GM23338 (cell line): ENCODE results near the gene PDE4D. TPM values are rescaled to one million over a fixed set of nuclear protein-coding genes. Genes with fewer than 3 reads are reported as not detected.

Experiments
- ATAC-seq: fragments of 200-7000 bp; cut with Tn5 transposase; 3 replicates; pipeline ENCODE4 v1.9.1; 2020
- DNase-seq: peaks from one replicate; pipeline ENCODE4 v3.0.0-alpha.2; 2015; ENCODE audit warnings: low spot score
- H2AFZ ChIP-seq: fragments of 200-600 bp; sonication (generic); 2 replicates; pipeline ENCODE4 v1.8.0; 2016; ENCODE audit warnings: antibody characterized with exemption, mild to moderate bottlenecking, moderate library complexity
- H3F3A ChIP-seq: fragments of 200-600 bp; sonication (generic); replicated peaks from 2 replicates; pipeline ENCODE4 v1.8.0; 2017; ENCODE audit warnings: antibody characterized with exemption, mixed run types, low read depth
- H3K27ac ChIP-seq: fragments of 200-600 bp; sonication (generic); 2 replicates; pipeline ENCODE4 v1.6.1; 2016; ENCODE audit warnings: low read depth
- H3K27me3 ChIP-seq: fragments of 200-600 bp; sonication (generic); 2 replicates; pipeline ENCODE4 v1.8.0; 2016; ENCODE audit warnings: mild to moderate bottlenecking, mixed run types, moderate library complexity; ENCODE audit not compliant: insufficient read depth
- H3K36me3 ChIP-seq: fragments of 200-600 bp; sonication (generic); 2 replicates; pipeline ENCODE4 v1.8.0; 2016; ENCODE audit warnings: mild to moderate bottlenecking; ENCODE audit not compliant: insufficient read depth
- H3K4me1 ChIP-seq: fragments of 200-600 bp; sonication (generic); 2 replicates; pipeline ENCODE4 v1.8.0; 2016; ENCODE audit warnings: mild to moderate bottlenecking, moderate library complexity; ENCODE audit not compliant: insufficient read depth
- H3K4me2 ChIP-seq: fragments of 200-600 bp; sonication (generic); 2 replicates; pipeline ENCODE4 v1.7.1; 2017; ENCODE audit warnings: mixed run types
- H3K4me3 ChIP-seq: fragments of 200-600 bp; sonication (generic); 2 replicates; pipeline ENCODE4 v1.6.1; 2016; ENCODE audit warnings: mixed run types
- H3K79me2 ChIP-seq: fragments of 200-600 bp; sonication (generic); replicated peaks from 2 replicates; pipeline ENCODE4 v1.8.0; 2017; ENCODE audit warnings: mild to moderate bottlenecking; ENCODE audit not compliant: insufficient read depth
- H3K9me2 ChIP-seq: fragments of 200-600 bp; sonication (generic); 2 replicates; pipeline ENCODE4 v1.8.0; 2017; ENCODE audit not compliant: insufficient read depth
- H4K20me1 ChIP-seq: fragments of 200-600 bp; sonication (generic); replicated peaks from 2 replicates; pipeline ENCODE4 v1.8.0; 2017; ENCODE audit warnings: mild to moderate bottlenecking; ENCODE audit not compliant: insufficient read depth
- H3K27ac Mint-ChIP-seq: 2 replicates; pipeline ENCODE4 v1.8.0; 2020; ENCODE audit warnings: inconsistent platforms, mild to moderate bottlenecking, moderate library complexity, mixed read lengths
- H3K27me3 Mint-ChIP-seq: 3 replicates; pipeline ENCODE4 v1.8.0; 2022; ENCODE audit warnings: low read depth, mild to moderate bottlenecking, moderate library complexity, mixed read lengths, inconsistent platforms; ENCODE audit not compliant: insufficient read depth, poor library complexity
- H3K36me3 Mint-ChIP-seq: 3 replicates; pipeline ENCODE4 v1.8.0; 2021; ENCODE audit warnings: low read depth, mild to moderate bottlenecking, inconsistent platforms, moderate library complexity, mixed read lengths
- H3K4me1 Mint-ChIP-seq: 3 replicates; pipeline ENCODE4 v1.8.0; 2020; ENCODE audit warnings: mild to moderate bottlenecking, inconsistent platforms, mixed read lengths
- H3K4me3 Mint-ChIP-seq: 3 replicates; pipeline ENCODE4 v1.8.0; 2021; ENCODE audit warnings: moderate library complexity, mild to moderate bottlenecking, inconsistent platforms, mixed read lengths
- H3K9me3 Mint-ChIP-seq: 3 replicates; pipeline ENCODE4 v1.8.0; 2020; ENCODE audit warnings: moderate library complexity, mild to moderate bottlenecking, inconsistent platforms, mixed read lengths
- CREB1 ChIP-seq: fragments of 250-450 bp; sonication (Bioruptor Pico); IDR thresholded peaks from 2 replicates; pipeline ENCODE4 v1.5.0; 2020; ENCODE audit warnings: low read depth, mild to moderate bottlenecking, moderate library complexity
- CTCF ChIP-seq, 2 experiments: fragments of 200-600 bp in 1 of 2; sonication (generic) in 1 of 2; conservative IDR thresholded peaks; 2 replicates each; pipeline versions ENCODE4 v1.5.1 to v1.6.1; 2016 to 2017; ENCODE audit warnings: antibody characterized with exemption in 2 of 2, low read depth in 2 of 2, mild to moderate bottlenecking in 2 of 2, moderate library complexity in 1 of 2
- ETS1 ChIP-seq: IDR thresholded peaks from 2 replicates; pipeline ENCODE4 v1.6.1; 2016; ENCODE audit warnings: antibody characterized with exemption
- EZH2 ChIP-seq: fragments of 200-600 bp; sonication (generic); IDR thresholded peaks from one replicate; pipeline ENCODE4 v1.8.0; 2017; ENCODE audit warnings: antibody characterized with exemption, mild to moderate bottlenecking, low read depth; ENCODE audit not compliant: unreplicated experiment
- EZH2phosphoT487 ChIP-seq: fragments of 200-600 bp; sonication (generic); IDR thresholded peaks from one replicate; pipeline ENCODE4 v1.8.1; 2018; ENCODE audit warnings: antibody characterized with exemption; ENCODE audit not compliant: unreplicated experiment
- JUNB ChIP-seq: IDR thresholded peaks from one replicate; pipeline ENCODE4 v1.6.1; 2016; ENCODE audit warnings: antibody characterized with exemption; ENCODE audit not compliant: unreplicated experiment
- NANOG ChIP-seq: IDR thresholded peaks from 2 replicates; pipeline ENCODE4 v1.6.1; 2016; ENCODE audit warnings: antibody characterized with exemption, borderline replicate concordance
- POLR2AphosphoS5 ChIP-seq: IDR thresholded peaks from 2 replicates; pipeline ENCODE4 v1.6.1; 2016; ENCODE audit warnings: antibody characterized with exemption, low read depth
- REST ChIP-seq: IDR thresholded peaks from one replicate; pipeline ENCODE4 v1.6.1; 2018; ENCODE audit warnings: antibody characterized with exemption; ENCODE audit not compliant: unreplicated experiment
- STAT1 ChIP-seq: IDR thresholded peaks from one replicate; pipeline ENCODE4 v1.6.1; 2016; ENCODE audit warnings: antibody characterized with exemption; ENCODE audit not compliant: unreplicated experiment
- ZNF114 ChIP-seq: fragments of 250-450 bp; sonication (Bioruptor Pico); IDR thresholded peaks from 2 replicates; pipeline ENCODE4 v1.5.0; 2020; ENCODE audit warnings: mild to moderate bottlenecking, moderate library complexity
- ZNF331 ChIP-seq: fragments of 250-450 bp; sonication (Bioruptor Pico); IDR thresholded peaks from 2 replicates; pipeline ENCODE4 v1.5.0; 2020; ENCODE audit warnings: low read depth, mild to moderate bottlenecking, moderate library complexity
- ZNF462 ChIP-seq: fragments of 250-450 bp; sonication (Bioruptor Pico); IDR thresholded peaks from 2 replicates; pipeline ENCODE4 v1.5.0; 2020; ENCODE audit warnings: mild to moderate bottlenecking, moderate library complexity
- polyA plus RNA-seq: library from polyadenylated mRNA; unstranded; fragments of >200 nt; fragmentation: Nextera tagmentation; extraction: Ambion mirVana; gene quantifications from 2 replicates; pipeline ENCODE4 v1.2.1, GENCODE V29; 2016
- total RNA-seq: library from RNA; depleted of rRNA; stranded (reverse); fragments of >200 nt; shearing (Covaris generic); gene quantifications from 2 replicates; pipeline ENCODE4 v1.2.3, GENCODE V29; 2014

PDE4D gene
- total and polyA plus RNA-seq, 2 experiments from 2014 or later, result 2.1 to 4.7 TPM

- Histone ChIP-seq H3K79me2 (no peaks in the 10 kb centered on the region), H4K20me1 (no peaks in the 10 kb centered on the region), H3K4me2 (no peak overlapping the region), H3F3A (no peaks in the 10 kb centered on the region), H3K36me3 (no peaks in the 10 kb centered on the region), H3K9me2 (no peaks in the 10 kb centered on the region), H3K4me3 (no peak overlapping the region), H2AFZ (no peak overlapping the region), H3K27me3 (no peaks in the 10 kb centered on the region), H3K4me1 (peaks cover 8% of the 10 kb centered on the region; the same call in 1 of the 2 replicates), H3K27ac (no peak overlapping the region)
- H3K4me3 Mint-ChIP-seq, result no peak overlapping the region
- DNase-seq (no peak), ATAC-seq (no peak)
- H3K4me1 Mint-ChIP-seq, result peaks cover 4% of the 10 kb centered on the region; the same call in 2 of the 3 replicates
- no peaks in the 10 kb centered on the region for H3K36me3 Mint-ChIP-seq
- H3K27ac Mint-ChIP-seq, result no peak overlapping the region
- H3K9me3 Mint-ChIP-seq, result no peaks in the 10 kb centered on the region
- no peak for TF ChIP-seq STAT1
- no peak for TF ChIP-seq ZNF462 (CRISPR knock-in tag)
- TF ChIP-seq EZH2, result no peak
- TF ChIP-seq ZNF114 (CRISPR knock-in tag), result no peak
- no peak for TF ChIP-seq POLR2AphosphoS5
- no peak for TF ChIP-seq REST
- TF ChIP-seq JUNB, result no peak
- TF ChIP-seq ZNF331 (CRISPR knock-in tag), result no peak
- no peak for TF ChIP-seq EZH2phosphoT487
- no peak for TF ChIP-seq CTCF (conservative IDR thresholded peaks at IDR 0.05; ENCODE audit: low read depth in 2 of 2)
- TF ChIP-seq CREB1 (CRISPR knock-in tag), result no peak
- TF ChIP-seq NANOG, result no peak
- no peak for TF ChIP-seq ETS1
- no peaks in the 10 kb centered on the region for H3K27me3 Mint-ChIP-seq
Measured at GRCh38 chr5:59064293-59064692, 829.2 kb downstream of the PDE4D start.
